Measurements from ENCODE around the gene PRDM16. TPM values are rescaled to one million over a fixed set of nuclear protein-coding genes. Genes with fewer than 3 reads are reported as not detected.

PRDM16 gene
- total and polyA plus RNA-seq, 2 of the 4 experiments (the other 2 are of a cell fraction) = 0.02 TPM; not detected in 1

GRCh38 chr1:3036447-3037280, 32.3 kb upstream of the PRDM16 start:
- Histone ChIP-seq H3K4me1 (ENCODE audit: control insufficient read depth, insufficient read depth, low read length) (no peaks in the 10 kb centered on the region), H3K4me3 (ENCODE audit: insufficient read depth, low read depth, low read length) (no peak overlapping the region), H3K9me3 (ENCODE audit: control insufficient read depth, insufficient read depth, low read length) (peaks cover 40% of the 10 kb centered on the region), H2BK120ac (ENCODE audit: low read depth, low read length) (no peak overlapping the region), H3K4me2 (ENCODE audit: low read depth, low read length) (no peak overlapping the region), H3K27ac (ENCODE audit: insufficient read depth, low read length) (no peak overlapping the region), H2BK15ac (ENCODE audit: low read depth, low read length) (no peak overlapping the region), H3K4ac (ENCODE audit: low read depth, low read length) (no peak overlapping the region), H4K8ac (ENCODE audit: low read depth in 2 of 2, low read length in 2 of 2) (no peak overlapping the region), H4K91ac (ENCODE audit: insufficient read depth, low read depth, low read length) (no peak overlapping the region), H3K36me3 (ENCODE audit: control insufficient read depth, insufficient read depth, low read length) (no peaks in the 10 kb centered on the region), H3K79me1 (ENCODE audit: low read depth in 1 of 2, low read length in 2 of 2) (no peaks in the 10 kb centered on the region), H4K20me1 (ENCODE audit: insufficient read depth, low read length) (no peaks in the 10 kb centered on the region), H2BK20ac (ENCODE audit: low read depth, low read length) (no peak overlapping the region), H3K14ac (replicated peaks; ENCODE audit: low read depth, low read length) (no peak overlapping the region), H3K23ac (ENCODE audit: low read depth, low read length) (no peak overlapping the region), H3K56ac (ENCODE audit: extremely low read depth, insufficient read depth, low read length) (no peak overlapping the region), H3K9ac (ENCODE audit: low read depth, low read length) (no peak overlapping the region), H3K18ac (ENCODE audit: low read depth, low read length) (no peak overlapping the region), H2AK9ac (replicated peaks; ENCODE audit: low read depth, low read length, poor library complexity) (no peak overlapping the region), H2AK5ac (ENCODE audit: low read depth, low read length) (no peak overlapping the region), H2BK5ac (ENCODE audit: low read depth, low read length, poor library complexity, severe bottlenecking) (no peak overlapping the region), H2AFZ (replicated peaks; ENCODE audit: low read length, poor library complexity) (no peak overlapping the region), H3K9me1 (ENCODE audit: insufficient read depth, low read length) (no peaks in the 10 kb centered on the region), H3K27me3 (ENCODE audit: control insufficient read depth, insufficient read depth, low read length) (no peaks in the 10 kb centered on the region), H4K5ac (ENCODE audit: low read depth, low read length) (no peak overlapping the region)
- dilution Hi-C loops (cut with HindIII; ENCODE audit: low sequenced_read_pairs, unreplicated experiment) (no loop called here), intact Hi-C loops (cut with micrococcal nuclease) (no loop called here), in situ Hi-C loops (cut with MboI; ENCODE audit: low sequenced_read_pairs) (no loop called here)
- POLR2A ChIA-PET (ENCODE audit: unreplicated experiment) = no interaction called here
- CTCF ChIA-PET = no interaction called here
- TF ChIP-seq CEBPB (IDR thresholded peaks at IDR 0.05; ENCODE audit: low read depth, low read length) (no peak), MAFK (IDR thresholded peaks at IDR 0.05; ENCODE audit: low read depth, low read length) (no peak), BHLHE40 (IDR thresholded peaks at IDR 0.05; ENCODE audit: low read depth, low read length) (no peak), CHD1 (IDR thresholded peaks at IDR 0.05; ENCODE audit: low read depth, low read length) (no peak), SMC3 (IDR thresholded peaks at IDR 0.05; ENCODE audit: low read depth, low read length) (no peak), USF2 (IDR thresholded peaks at IDR 0.05; ENCODE audit: low read depth, low read length) (no peak), MAZ (IDR thresholded peaks at IDR 0.05; ENCODE audit: borderline replicate concordance, low read depth, low read length) (no peak), RAD21 (IDR thresholded peaks at IDR 0.05; ENCODE audit: low read length) (no peak), MXI1 (IDR thresholded peaks at IDR 0.05; ENCODE audit: borderline replicate concordance, low read depth, low read length) (no peak), ELK1 (IDR thresholded peaks at IDR 0.05; ENCODE audit: borderline replicate concordance, low read depth, low read length) (no peak), POLR2A (IDR thresholded peaks at IDR 0.05; ENCODE audit: low read depth, low read length) (no peak), RFX5 (IDR thresholded peaks at IDR 0.05; ENCODE audit: low read depth, low read length) (no peak), FOS (IDR thresholded peaks at IDR 0.05; ENCODE audit: low read depth, low read length) (no peak)
- ATAC-seq (ENCODE audit: low read depth) (no peak), DNase-seq (no peak)
- BruUV-seq (replicated peaks) = no TSS peak
- 29% methylated on average over 3 of the region's 22 CpGs; no CpG with 5 or more reads in 1 of the 2 experiments for WGBS, 2 experiments (ENCODE audit: extremely low coverage in 2 of 2, insufficient read length in 1 of 2)
